Stimulated activated CD8-positive, alpha-beta memory T cell treated with anti-CD3 and anti-CD28 coated beads, Interleukin-4, amount 100 ng/mL, for 48 hours (primary cell): ENCODE measurements around the gene PSMB1.
"Not testable (repeated sequence)": the region's sequence is repeated elsewhere in the genome, so short reads cannot be mapped to it uniquely, and the experiment has no call there.

Source experiments
- DNase-seq: peaks from one replicate; pipeline ENCODE4 v3.0.0-alpha.2; 2020

The PSMB1 gene

DNA sequence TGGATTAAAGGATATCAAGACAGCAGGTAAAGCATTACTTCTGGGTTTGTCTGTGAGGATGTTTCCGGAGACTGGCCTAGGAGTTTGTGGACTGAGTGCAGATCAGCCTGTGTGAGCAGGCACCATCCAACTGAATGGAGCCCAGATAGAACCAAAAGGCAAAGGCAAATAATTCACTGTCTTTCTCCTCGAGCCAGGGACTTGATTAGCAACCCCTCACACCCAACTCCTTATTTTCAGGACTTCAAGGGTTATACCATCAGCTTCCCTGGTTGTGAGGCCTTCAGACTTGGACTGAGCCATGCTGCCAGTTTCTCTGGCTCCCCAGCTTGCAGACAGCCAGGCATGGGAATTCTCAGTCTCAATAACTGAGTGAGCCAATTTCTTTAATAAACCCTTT, 19.3 kb downstream of the PSMB1 start:
- DNase-seq, result no peak

- DNase-seq, result no peak
Measured at GRCh38 chr6:170532867-170533488, 20.1 kb downstream of the PSMB1 start.

DNA sequence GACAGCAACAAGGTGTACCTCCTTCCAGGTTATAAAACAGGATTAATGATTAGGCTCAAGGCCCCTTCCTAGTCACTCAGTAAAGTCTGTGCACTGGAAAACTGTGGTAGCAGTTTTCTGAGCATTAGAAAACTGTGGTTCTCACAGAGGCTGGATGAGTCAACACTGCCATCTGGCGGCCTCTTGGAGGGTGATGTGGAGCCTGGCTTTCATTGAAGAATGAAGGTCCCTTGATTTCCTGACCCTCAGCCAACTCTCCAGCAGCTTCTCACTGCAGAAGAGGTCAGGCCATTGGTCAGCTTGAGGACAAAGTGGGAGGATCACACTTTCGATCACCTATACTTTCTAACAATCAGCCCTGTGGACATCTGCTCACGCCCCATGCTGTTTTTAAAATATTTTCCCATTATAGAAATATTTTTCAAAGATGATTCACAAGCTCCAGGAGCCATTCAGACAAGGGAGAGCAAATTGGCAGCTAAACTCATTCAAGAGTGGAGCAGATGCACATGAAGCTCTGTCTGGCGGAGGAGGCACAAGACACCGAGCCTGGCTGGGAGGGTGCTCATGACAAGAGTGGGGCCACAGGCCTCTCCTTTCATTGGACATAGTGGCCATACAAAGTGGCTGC, 23.2 kb downstream of the PSMB1 start:
- peak; percentile 79 for DNase-seq

GRCh38 chr6:170527995-170528394, 25.1 kb downstream of the PSMB1 start:
- not testable (repeated sequence) for DNase-seq

DNA sequence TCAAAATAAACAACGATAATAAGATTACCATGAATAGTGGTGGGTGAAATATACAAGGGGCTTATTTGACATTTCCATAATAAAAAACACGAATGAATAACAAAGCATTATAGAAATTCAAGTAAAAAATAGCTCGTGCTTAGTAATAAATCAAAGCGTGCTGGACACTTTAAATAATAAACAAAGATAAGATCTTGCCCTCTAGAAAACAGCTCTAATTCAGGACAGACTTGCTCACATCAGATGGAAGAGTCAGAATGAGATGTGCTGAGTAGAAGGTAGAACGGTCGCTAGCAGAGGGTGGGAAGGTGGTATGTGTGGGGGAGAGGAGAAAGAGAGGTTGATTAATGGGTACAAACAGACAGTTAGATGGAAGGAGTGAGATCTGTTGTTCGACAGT, 27.3 kb downstream of the PSMB1 start:
- DNase-seq, result no peak

DNA sequence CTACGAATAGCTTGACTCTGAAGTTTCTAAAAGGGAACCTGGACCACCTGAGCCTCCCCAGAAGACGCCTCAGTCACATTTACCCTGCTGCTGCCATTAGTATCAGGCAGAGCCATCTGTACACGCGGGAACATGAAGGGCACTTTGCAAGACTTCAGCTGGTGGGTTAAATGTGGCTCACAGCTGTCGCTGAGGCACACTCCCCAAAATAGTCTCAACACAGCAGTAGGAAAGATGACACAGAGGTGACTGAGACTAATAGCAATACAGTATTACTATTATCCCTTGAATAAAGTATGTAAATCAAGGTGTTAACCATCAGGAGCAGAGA, 29.0 kb downstream of the PSMB1 start:
- no peak for DNase-seq

- DNase-seq, result no peak
Measured at GRCh38 chr6:170523256-170524171, 29.6 kb downstream of the PSMB1 start.

DNA sequence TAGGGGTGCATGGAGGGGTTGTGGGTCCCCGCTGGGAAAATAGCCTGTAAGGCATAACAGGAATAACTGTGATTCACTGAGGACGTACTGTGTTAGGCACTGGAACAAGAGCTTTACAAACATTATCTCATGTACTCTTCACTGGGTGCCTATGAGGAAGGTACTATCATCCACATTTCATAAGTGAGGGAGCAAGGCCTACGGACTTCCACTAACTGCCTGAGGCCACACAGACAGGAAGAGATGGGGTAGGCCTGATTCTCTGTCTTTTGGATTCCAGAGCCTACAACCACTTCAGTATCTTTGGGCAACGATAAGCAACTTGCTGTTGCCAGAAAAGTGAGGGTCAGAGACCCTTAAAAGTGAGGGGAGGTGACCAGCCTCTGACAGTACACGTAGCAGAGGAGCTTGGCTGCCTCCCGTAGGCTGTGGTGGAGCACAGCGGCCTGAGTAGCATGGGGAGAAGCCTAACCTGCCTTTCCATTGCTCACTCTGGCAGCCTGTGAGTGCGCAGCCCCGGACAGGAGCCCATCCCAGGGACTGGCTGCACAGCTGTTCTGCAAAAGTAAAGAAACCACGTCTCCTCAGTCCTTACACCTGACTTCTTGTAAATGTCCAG, 30.4 kb downstream of the PSMB1 start:
- peak; percentile 34 for DNase-seq

GRCh38 chr6:170516783-170517616, 36.1 kb downstream of the PSMB1 start:
- DNase-seq, result peak; percentile 45

GRCh38 chr6:170514908-170515307, 38.2 kb downstream of the PSMB1 start:
- DNase-seq, result no peak

DNA sequence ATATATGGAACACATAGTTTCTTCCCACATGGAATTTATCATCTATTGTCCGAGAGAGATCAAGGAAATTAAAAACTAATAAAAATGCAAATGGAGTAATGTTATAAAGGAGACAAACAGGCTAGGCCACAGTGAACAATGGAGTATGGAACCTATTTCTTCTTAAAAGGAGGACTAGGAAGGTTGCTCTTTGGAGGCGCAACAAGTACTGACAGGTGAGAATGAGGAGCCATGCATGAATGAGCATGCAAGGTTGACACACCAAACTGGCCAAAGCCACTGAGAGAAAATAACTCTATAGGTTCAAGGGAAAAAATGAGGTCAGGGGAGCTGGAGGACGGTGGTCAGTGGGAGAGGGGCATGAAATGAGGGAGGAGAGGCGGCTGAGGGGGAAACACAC, 40.9 kb downstream of the PSMB1 start:
- DNase-seq, result no peak

DNA sequence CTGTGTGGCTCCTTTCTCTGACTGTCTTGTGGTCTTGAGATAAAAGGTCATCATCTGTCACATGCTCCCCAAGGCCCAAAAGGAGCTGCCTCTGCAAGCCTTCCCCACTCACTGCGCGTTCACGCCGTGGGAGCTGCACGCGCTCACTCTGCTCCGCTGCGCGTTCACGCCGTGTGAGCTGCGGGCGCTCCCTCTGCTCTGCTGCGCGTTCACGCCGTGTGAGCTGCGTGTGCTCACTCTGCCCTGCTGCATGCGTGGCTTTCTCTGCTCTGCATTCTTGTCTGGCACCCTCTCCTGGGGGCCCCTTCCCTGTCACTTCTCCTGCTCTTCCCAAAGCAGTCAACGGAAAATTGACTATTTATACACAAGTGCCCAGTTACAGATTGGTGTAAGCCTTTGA, 42.5 kb downstream of the PSMB1 start:
- DNase-seq, result no peak

DNA sequence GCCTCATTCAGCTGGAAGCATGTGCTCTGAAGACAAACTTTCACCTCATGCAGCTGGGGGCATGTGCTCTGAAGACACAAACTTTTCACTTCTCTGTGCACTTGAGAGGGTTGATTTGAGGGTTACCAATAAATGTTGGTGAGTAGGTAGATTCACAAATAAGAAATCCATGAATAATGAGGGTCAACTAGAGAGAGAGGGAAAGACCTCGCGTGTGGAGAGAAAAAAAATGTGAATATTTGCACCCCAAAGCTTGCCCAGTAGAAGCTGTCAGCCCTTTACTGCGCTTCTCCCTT, 43.4 kb downstream of the PSMB1 start:
- DNase-seq, result no peak

DNA sequence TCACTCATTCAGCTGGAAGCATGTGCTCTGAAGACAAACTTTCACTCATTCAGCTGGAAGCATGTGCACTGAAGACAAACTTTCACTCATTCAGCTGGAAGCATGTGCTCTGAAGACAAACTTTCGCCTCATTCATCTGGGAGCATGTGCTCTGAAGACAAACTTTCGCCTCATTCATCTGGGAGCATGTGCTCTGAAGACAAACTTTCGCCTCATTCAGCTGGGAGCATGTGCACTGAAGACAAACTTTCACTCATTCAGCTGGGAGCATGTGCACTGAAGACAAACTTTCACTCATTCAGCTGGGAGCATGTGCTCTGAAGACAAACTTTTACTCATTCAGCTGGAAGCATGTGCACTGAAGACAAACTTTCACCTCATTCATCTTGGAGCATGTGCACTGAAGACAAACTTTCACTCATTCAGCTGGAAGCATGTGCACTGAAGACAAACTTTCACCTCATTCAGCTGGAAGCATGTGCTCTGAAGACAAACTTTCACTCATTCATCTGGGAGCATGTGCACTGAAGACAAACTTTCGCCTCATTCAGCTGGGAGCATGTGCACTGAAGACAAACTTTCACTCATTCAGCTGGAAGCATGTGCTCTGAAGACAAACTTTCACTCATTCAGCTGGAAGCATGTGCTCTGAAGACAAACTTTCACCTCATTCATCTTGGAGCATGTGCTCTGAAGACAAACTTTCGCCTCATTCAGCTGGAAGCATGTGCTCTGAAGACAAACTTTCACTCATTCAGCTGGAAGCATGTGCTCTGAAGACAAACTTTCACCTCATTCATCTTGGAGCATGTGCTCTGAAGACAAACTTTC, 44.0 kb downstream of the PSMB1 start:
- DNase-seq, result not testable (repeated sequence)

DNA sequence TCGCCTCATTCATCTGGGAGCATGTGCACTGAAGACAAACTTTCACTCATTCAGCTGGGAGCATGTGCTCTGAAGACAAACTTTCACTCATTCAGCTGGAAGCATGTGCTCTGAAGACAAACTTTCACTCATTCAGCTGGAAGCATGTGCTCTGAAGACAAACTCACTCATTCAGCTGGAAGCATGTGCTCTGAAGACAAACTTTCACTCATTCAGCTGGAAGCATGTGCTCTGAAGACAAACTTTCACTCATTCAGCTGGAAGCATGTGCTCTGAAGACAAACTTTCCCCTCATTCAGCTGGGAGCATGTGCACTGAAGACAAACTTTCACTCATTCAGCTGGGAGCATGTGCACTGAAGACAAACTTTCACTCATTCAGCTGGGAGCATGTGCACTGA, 44.8 kb downstream of the PSMB1 start:
- not testable (repeated sequence) for DNase-seq

DNA sequence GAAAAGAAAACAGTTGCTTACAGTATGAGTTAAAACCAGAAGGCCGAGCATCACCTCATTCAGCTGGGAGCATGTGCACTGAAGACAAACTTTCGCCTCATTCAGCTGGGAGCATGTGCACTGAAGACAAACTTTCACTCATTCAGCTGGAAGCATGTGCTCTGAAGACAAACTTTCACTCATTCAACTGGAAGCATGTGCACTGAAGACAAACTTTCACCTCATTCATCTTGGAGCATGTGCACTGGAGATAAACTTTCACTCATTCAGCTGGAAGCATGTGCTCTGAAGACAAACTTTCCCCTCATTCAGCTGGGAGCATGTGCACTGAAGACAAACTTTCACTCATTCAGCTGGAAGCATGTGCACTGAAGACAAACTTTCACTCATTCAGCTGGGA, 45.4 kb downstream of the PSMB1 start:
- DNase-seq, result not testable (repeated sequence)

GRCh38 chr6:170506446-170506845, 46.7 kb downstream of the PSMB1 start:
- no peak for DNase-seq

DNA sequence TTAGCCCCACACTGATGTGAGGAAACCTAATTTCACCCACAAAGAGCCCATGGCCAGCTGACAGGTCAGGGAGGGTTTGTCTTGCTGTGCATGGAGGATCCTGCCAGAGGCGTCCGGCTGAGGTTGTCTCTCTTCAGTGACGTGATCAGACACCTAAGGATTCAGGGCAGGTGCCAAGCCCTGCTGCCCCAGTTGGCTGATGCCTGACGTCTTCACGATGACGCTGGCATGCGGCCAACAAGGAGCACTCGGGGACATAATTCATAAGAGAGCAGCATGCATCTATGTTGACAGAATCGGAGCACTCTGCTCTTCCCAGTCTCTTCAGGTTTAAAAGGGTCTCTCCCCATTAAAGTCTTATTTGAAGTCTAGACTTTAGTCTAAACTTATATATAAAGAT, 47.8 kb downstream of the PSMB1 start:
- no peak for DNase-seq

- no peak for DNase-seq
Measured at GRCh38 chr6:170504479-170504878, 48.6 kb downstream of the PSMB1 start.

- no peak for DNase-seq
Measured at GRCh38 chr6:170503414-170503761, 49.7 kb downstream of the PSMB1 start.

- DNase-seq, result not testable (repeated sequence)
Measured at GRCh38 chr6:170502733-170503413, 50.2 kb downstream of the PSMB1 start.
